ENCODE results near the gene CCDC60. TPM values are rescaled to one million over a fixed set of nuclear protein-coding genes. Genes with fewer than 3 reads are reported as not detected.
A peak's percentile ranks its signal among the peaks of the same experiment; 100 is the strongest.

The CCDC60 gene
- total RNA-seq, 4 donors from 2014 or later: not detected

GRCh38 chr12:119372540-119372939, 38.0 kb downstream of the CCDC60 start:
- intact Hi-C loops (cut with DNase I): no loop called here
- WGBS: 49% methylated on average over 7 of the region's 7 CpGs
- DNase-seq (ENCODE audit: extremely low spot score): no peak
- TF ChIP-seq EP300 (IDR thresholded peaks at IDR 0.05) (no peak), POLR2AphosphoS5 (IDR thresholded peaks at IDR 0.05) (peak in 1 of 2 donors; percentile 50)
- no peaks in the 10 kb centered on the region for H3K36me3 ChIP-seq
- H3K27ac ChIP-seq (replicated peaks in 1 of 4): peak overlapping the region; percentile 56 to 80 (median 76)
- H3K9me3 ChIP-seq: no peaks in the 10 kb centered on the region
- no peak overlapping the region for H3K4me3 ChIP-seq
- H3K27me3 ChIP-seq: no peaks in the 10 kb centered on the region
- peaks cover 47 to 82% (median 65%) of the 10 kb centered on the region in 4 donors for H3K4me1 ChIP-seq

- TF ChIP-seq, protein P1, sequence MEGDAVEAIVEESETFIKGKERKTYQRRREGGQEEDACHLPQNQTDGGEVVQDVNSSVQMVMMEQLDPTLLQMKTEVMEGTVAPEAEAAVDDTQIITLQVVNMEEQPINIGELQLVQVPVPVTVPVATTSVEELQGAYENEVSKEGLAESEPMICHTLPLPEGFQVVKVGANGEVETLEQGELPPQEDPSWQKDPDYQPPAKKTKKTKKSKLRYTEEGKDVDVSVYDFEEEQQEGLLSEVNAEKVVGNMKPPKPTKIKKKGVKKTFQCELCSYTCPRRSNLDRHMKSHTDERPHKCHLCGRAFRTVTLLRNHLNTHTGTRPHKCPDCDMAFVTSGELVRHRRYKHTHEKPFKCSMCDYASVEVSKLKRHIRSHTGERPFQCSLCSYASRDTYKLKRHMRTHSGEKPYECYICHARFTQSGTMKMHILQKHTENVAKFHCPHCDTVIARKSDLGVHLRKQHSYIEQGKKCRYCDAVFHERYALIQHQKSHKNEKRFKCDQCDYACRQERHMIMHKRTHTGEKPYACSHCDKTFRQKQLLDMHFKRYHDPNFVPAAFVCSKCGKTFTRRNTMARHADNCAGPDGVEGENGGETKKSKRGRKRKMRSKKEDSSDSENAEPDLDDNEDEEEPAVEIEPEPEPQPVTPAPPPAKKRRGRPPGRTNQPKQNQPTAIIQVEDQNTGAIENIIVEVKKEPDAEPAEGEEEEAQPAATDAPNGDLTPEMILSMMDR (IDR thresholded peaks at IDR 0.05): no peak
- TF ChIP-seq POLR2AphosphoS5 (IDR thresholded peaks at IDR 0.05) (no peak), EP300 (IDR thresholded peaks at IDR 0.05) (no peak), POLR2A (IDR thresholded peaks at IDR 0.05; ENCODE audit: low read depth) (no peak)
- 42% methylated on average over 3 of the region's 3 CpGs for WGBS
- intact Hi-C loops (cut with DNase I): no loop called here
- Histone ChIP-seq H3K4me3 (no peak overlapping the region), H3K4me1 (peaks cover 47 to 82% (median 65%) of the 10 kb centered on the region in 4 donors), H3K36me3 (no peaks in the 10 kb centered on the region), H3K9me3 (no peaks in the 10 kb centered on the region), H3K27ac (replicated peaks in 1 of 4) (peak overlapping the region; percentile 56 to 80 (median 76)), H3K27me3 (no peaks in the 10 kb centered on the region)
- no peak for DNase-seq (ENCODE audit: extremely low spot score)
These were observed 38.5 kb downstream of the CCDC60 start for GRCh38 chr12:119373001-119373400.

GRCh38 chr12:119373666-119374065, 39.1 kb downstream of the CCDC60 start:
- intact Hi-C loops (cut with DNase I): no loop called here
- no peak for DNase-seq (ENCODE audit: extremely low spot score)
- Histone ChIP-seq H3K4me3 (no peak overlapping the region), H3K36me3 (no peaks in the 10 kb centered on the region), H3K9me3 (no peaks in the 10 kb centered on the region), H3K27ac (replicated peaks in 1 of 4) (peak overlapping the region in 2 of 4 donors; percentile 28 to 80), H3K27me3 (no peaks in the 10 kb centered on the region), H3K4me1 (peaks cover 49 to 77% (median 62%) of the 10 kb centered on the region in 4 donors)
- 46% methylated on average over 2 of the region's 2 CpGs for WGBS
- no peak for TF ChIP-seq POLR2A (IDR thresholded peaks at IDR 0.05; ENCODE audit: low read depth)
- TF ChIP-seq, protein P1 (IDR thresholded peaks at IDR 0.05): no peak
- TF ChIP-seq POLR2AphosphoS5 (IDR thresholded peaks at IDR 0.05): no peak
- TF ChIP-seq EP300 (IDR thresholded peaks at IDR 0.05): no peak

- no peak for DNase-seq (ENCODE audit: extremely low spot score)
- no peaks in the 10 kb centered on the region for H3K9me3 ChIP-seq
- no peak overlapping the region for H3K4me3 ChIP-seq
- H3K4me1 ChIP-seq: peaks cover 54 to 70% (median 58%) of the 10 kb centered on the region in 4 donors
- no peaks in the 10 kb centered on the region for H3K36me3 ChIP-seq
- WGBS: 77% methylated on average over 4 of the region's 4 CpGs
- H3K27me3 ChIP-seq: no peaks in the 10 kb centered on the region
- H3K27ac ChIP-seq (replicated peaks in 1 of 4): no peak overlapping the region
- intact Hi-C loops (cut with DNase I): no loop called here
- no peak for TF ChIP-seq POLR2A (IDR thresholded peaks at IDR 0.05; ENCODE audit: low read depth)
- TF ChIP-seq POLR2AphosphoS5 (IDR thresholded peaks at IDR 0.05): no peak
These were observed 40.1 kb downstream of the CCDC60 start for GRCh38 chr12:119374635-119375034.

GRCh38 chr12:119375075-119375882, 40.8 kb downstream of the CCDC60 start:
- Histone ChIP-seq H3K4me3 (no peak overlapping the region), H3K27ac (replicated peaks in 1 of 4) (no peak overlapping the region), H3K9me3 (peaks cover 0 to 3% (median 0%) of the 10 kb centered on the region in 4 donors), H3K4me1 (peaks cover 48 to 64% (median 52%) of the 10 kb centered on the region in 4 donors), H3K27me3 (no peaks in the 10 kb centered on the region), H3K36me3 (no peaks in the 10 kb centered on the region)
- no peak for DNase-seq (ENCODE audit: extremely low spot score)
- intact Hi-C loops (cut with DNase I): no loop called here
- no peak for TF ChIP-seq POLR2A (IDR thresholded peaks at IDR 0.05; ENCODE audit: low read depth)
- TF ChIP-seq, protein P1 (IDR thresholded peaks at IDR 0.05): no peak
- 70% methylated on average over 7 of the region's 7 CpGs for WGBS

All from esophagus muscularis mucosa (tissue), 4 donors.